ENCODE data around the gene LHPP.

DNA sequence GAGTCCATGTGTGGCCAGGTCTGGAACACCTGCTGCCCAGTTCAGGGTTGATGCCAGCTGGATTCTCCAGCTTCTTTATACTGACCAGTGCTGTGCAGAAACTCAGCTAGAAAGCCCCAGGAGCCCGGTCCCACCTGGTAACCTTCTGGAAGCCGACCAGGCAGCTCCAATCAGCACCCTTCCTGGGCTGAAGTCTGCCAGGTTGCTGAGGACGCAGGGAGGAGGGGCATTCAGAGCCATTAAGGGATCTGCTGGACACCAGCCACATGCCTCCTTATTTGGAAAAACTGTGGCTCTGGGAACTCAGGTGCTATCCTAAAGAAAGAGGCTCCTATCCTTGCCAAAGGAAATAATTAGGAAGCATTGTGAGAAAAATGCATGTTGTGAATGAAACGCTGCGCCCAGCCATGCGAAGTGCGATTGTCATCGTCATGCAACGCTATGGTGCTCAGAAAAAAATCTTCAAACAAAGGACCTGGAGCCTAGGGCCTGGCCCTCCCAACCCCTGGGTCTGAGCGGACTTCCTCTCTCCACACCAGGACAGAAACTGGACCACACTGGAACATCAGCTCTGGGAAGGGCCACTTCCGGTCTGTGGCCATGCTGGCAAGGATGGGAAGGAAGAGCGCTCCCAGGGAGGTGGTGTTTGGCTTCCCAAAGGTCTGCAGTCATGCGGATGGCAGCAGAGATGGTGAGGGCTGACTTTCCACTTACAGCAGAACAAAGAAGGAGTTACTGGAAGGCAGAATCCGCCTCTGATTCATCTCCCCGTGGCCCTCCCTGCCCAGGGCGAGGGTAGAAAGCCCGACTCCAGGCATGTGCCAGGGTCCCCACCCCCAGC, 192.4 kb downstream of the LHPP start:
- no peak for TF ChIP-seq CTCF (IDR thresholded peaks at IDR 0.05)
- TF ChIP-seq POLR2A (IDR thresholded peaks at IDR 0.05), result no peak

All from heart left ventricle (tissue), 13 donors.